ENCODE measurements around the gene WDR93. TPM values are rescaled to one million over a fixed set of nuclear protein-coding genes. Genes with fewer than 3 reads are reported as not detected.

The WDR93 gene
- total RNA-seq, 1 experiment from 2014 or later = not detected

GRCh38 chr15:89649013-89649625, 41.5 kb upstream of the WDR93 start:
- Histone ChIP-seq H4K20me1 (ENCODE audit: insufficient read depth, low read depth, low read length) (no peaks in the 10 kb centered on the region), H3K27ac (ENCODE audit: low read length) (no peak overlapping the region), H3K9me3 (ENCODE audit: low read length) (no peaks in the 10 kb centered on the region), H3K4me2 (ENCODE audit: low read depth, low read length, poor library complexity, severe bottlenecking) (no peak overlapping the region), H3K27me3 (ENCODE audit: low read length) (no peaks in the 10 kb centered on the region), H2AFZ (ENCODE audit: low read length) (no peak overlapping the region), H3K9ac (ENCODE audit: low read length) (no peak overlapping the region), H3K36me3 (ENCODE audit: insufficient read depth, low read length) (no peaks in the 10 kb centered on the region), H3K79me2 (ENCODE audit: low read length) (no peaks in the 10 kb centered on the region), H3K9me2 (replicated peaks; ENCODE audit: insufficient read depth, low read length) (no peaks in the 10 kb centered on the region), H3K4me1 (ENCODE audit: low read length) (no peaks in the 10 kb centered on the region), H3K4me3 (ENCODE audit: low read length) (no peak overlapping the region)
- no peak for DNase-seq

DNA sequence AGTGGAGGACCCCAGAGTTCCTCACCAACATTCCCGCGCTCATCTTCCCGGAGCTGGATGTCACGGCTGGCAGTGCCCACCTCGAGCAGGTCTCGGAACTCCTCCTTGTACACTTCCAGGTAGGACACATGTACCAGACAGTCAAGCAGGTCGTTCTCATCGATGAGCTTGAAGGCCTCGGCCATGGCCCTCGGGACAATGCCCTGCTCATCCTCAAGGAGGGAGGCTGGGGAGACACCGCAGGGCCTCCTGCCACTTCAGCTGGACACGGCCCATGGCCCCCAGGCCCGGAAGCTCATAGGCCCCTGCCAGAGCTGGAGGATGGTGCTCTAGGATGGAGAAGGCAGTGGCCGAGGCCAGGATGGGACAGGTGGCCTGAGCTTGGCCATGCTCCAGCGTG, 40.9 kb upstream of the WDR93 start:
- Histone ChIP-seq H3K4me2 (ENCODE audit: low read depth, low read length, poor library complexity, severe bottlenecking) (no peak overlapping the region), H4K20me1 (ENCODE audit: insufficient read depth, low read depth, low read length) (no peaks in the 10 kb centered on the region), H3K36me3 (ENCODE audit: insufficient read depth, low read length) (no peaks in the 10 kb centered on the region), H3K27me3 (ENCODE audit: low read length) (no peaks in the 10 kb centered on the region), H3K9ac (ENCODE audit: low read length) (no peak overlapping the region), H3K9me3 (ENCODE audit: low read length) (no peaks in the 10 kb centered on the region), H3K9me2 (replicated peaks; ENCODE audit: insufficient read depth, low read length) (no peaks in the 10 kb centered on the region), H2AFZ (ENCODE audit: low read length) (no peak overlapping the region), H3K4me3 (ENCODE audit: low read length) (no peak overlapping the region), H3K27ac (ENCODE audit: low read length) (no peak overlapping the region), H3K79me2 (ENCODE audit: low read length) (no peaks in the 10 kb centered on the region), H3K4me1 (ENCODE audit: low read length) (no peaks in the 10 kb centered on the region)
- no peak for DNase-seq

DNA sequence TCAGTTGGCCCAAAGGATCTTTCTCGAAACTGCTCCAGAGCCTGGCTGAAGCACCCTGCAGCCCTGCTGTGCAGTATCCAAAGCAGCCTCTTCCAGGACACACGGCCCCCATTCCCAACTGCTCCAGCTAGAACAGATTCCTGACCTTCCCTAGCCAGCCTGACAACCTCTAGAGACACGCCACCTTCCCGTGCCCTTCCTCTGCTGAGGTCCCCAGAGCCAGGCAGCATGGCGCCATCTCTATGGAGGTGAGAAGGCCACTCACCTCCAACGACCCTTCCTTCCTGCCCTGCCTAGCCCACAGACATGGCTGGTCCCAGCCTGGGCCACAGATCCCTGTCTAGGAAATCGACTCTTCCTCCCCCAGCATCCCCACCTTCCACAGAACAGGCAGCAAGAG, 38.5 kb upstream of the WDR93 start:
- H3K9me2 ChIP-seq (replicated peaks; ENCODE audit: insufficient read depth, low read length) = no peaks in the 10 kb centered on the region
- H3K79me2 ChIP-seq (ENCODE audit: low read length) = no peaks in the 10 kb centered on the region
- 0 out of 2 replicates have a peak, but pooled peaks cover 3% of the 10 kb centered on the region for H4K20me1 ChIP-seq (ENCODE audit: insufficient read depth, low read depth, low read length)
- no peaks in the 10 kb centered on the region for H3K36me3 ChIP-seq (ENCODE audit: insufficient read depth, low read length)
- no peak overlapping the region for H3K4me2 ChIP-seq (ENCODE audit: low read depth, low read length, poor library complexity, severe bottlenecking)
- no peaks in the 10 kb centered on the region for H3K27me3 ChIP-seq (ENCODE audit: low read length)
- no peak overlapping the region for H2AFZ ChIP-seq (ENCODE audit: low read length)
- no peaks in the 10 kb centered on the region for H3K4me1 ChIP-seq (ENCODE audit: low read length)
- H3K4me3 ChIP-seq (ENCODE audit: low read length) = no peak overlapping the region
- no peak overlapping the region for H3K9ac ChIP-seq (ENCODE audit: low read length)
- DNase-seq = no peak
- H3K9me3 ChIP-seq (ENCODE audit: low read length) = no peaks in the 10 kb centered on the region
- H3K27ac ChIP-seq (ENCODE audit: low read length) = no peak overlapping the region

- no peaks in the 10 kb centered on the region for H3K4me1 ChIP-seq (ENCODE audit: low read length)
- no peaks in the 10 kb centered on the region for H3K79me2 ChIP-seq (ENCODE audit: low read length)
- H3K9ac ChIP-seq (ENCODE audit: low read length) = no peak overlapping the region
- H4K20me1 ChIP-seq (ENCODE audit: insufficient read depth, low read depth, low read length) = 0 out of 2 replicates have a peak, but pooled peaks cover 3% of the 10 kb centered on the region
- H3K9me3 ChIP-seq (ENCODE audit: low read length) = no peaks in the 10 kb centered on the region
- H3K9me2 ChIP-seq (replicated peaks; ENCODE audit: insufficient read depth, low read length) = no peaks in the 10 kb centered on the region
- DNase-seq = no peak
- no peaks in the 10 kb centered on the region for H3K36me3 ChIP-seq (ENCODE audit: insufficient read depth, low read length)
- H2AFZ ChIP-seq (ENCODE audit: low read length) = no peak overlapping the region
- no peak overlapping the region for H3K4me2 ChIP-seq (ENCODE audit: low read depth, low read length, poor library complexity, severe bottlenecking)
- no peak overlapping the region for H3K27ac ChIP-seq (ENCODE audit: low read length)
- no peak overlapping the region for H3K4me3 ChIP-seq (ENCODE audit: low read length)
- H3K27me3 ChIP-seq (ENCODE audit: low read length) = no peaks in the 10 kb centered on the region
Observed at GRCh38 chr15:89652666-89653065, 37.9 kb upstream of the WDR93 start.

GRCh38 chr15:89653578-89653977, 37.0 kb upstream of the WDR93 start:
- H3K9ac ChIP-seq (ENCODE audit: low read length) = no peak overlapping the region
- H3K4me3 ChIP-seq (ENCODE audit: low read length) = no peak overlapping the region
- no peaks in the 10 kb centered on the region for H3K36me3 ChIP-seq (ENCODE audit: insufficient read depth, low read length)
- no peak overlapping the region for H2AFZ ChIP-seq (ENCODE audit: low read length)
- H3K4me1 ChIP-seq (ENCODE audit: low read length) = no peaks in the 10 kb centered on the region
- H3K79me2 ChIP-seq (ENCODE audit: low read length) = no peaks in the 10 kb centered on the region
- H3K9me3 ChIP-seq (ENCODE audit: low read length) = no peaks in the 10 kb centered on the region
- no peaks in the 10 kb centered on the region for H3K27me3 ChIP-seq (ENCODE audit: low read length)
- no peak overlapping the region for H3K4me2 ChIP-seq (ENCODE audit: low read depth, low read length, poor library complexity, severe bottlenecking)
- H4K20me1 ChIP-seq (ENCODE audit: insufficient read depth, low read depth, low read length) = 0 out of 2 replicates have a peak, but pooled peaks cover 3% of the 10 kb centered on the region
- H3K9me2 ChIP-seq (replicated peaks; ENCODE audit: insufficient read depth, low read length) = no peaks in the 10 kb centered on the region
- no peak for DNase-seq
- H3K27ac ChIP-seq (ENCODE audit: low read length) = no peak overlapping the region

- no peak overlapping the region for H3K4me3 ChIP-seq (ENCODE audit: low read length)
- no peaks in the 10 kb centered on the region for H3K9me3 ChIP-seq (ENCODE audit: low read length)
- no peak overlapping the region for H3K27ac ChIP-seq (ENCODE audit: low read length)
- H3K4me1 ChIP-seq (ENCODE audit: low read length) = no peaks in the 10 kb centered on the region
- H3K27me3 ChIP-seq (ENCODE audit: low read length) = no peaks in the 10 kb centered on the region
- H4K20me1 ChIP-seq (ENCODE audit: insufficient read depth, low read depth, low read length) = 0 out of 2 replicates have a peak, but pooled peaks cover 3% of the 10 kb centered on the region
- no peak overlapping the region for H3K4me2 ChIP-seq (ENCODE audit: low read depth, low read length, poor library complexity, severe bottlenecking)
- no peak overlapping the region for H3K9ac ChIP-seq (ENCODE audit: low read length)
- H3K36me3 ChIP-seq (ENCODE audit: insufficient read depth, low read length) = no peaks in the 10 kb centered on the region
- H3K9me2 ChIP-seq (replicated peaks; ENCODE audit: insufficient read depth, low read length) = no peaks in the 10 kb centered on the region
- no peak overlapping the region for H2AFZ ChIP-seq (ENCODE audit: low read length)
- no peaks in the 10 kb centered on the region for H3K79me2 ChIP-seq (ENCODE audit: low read length)
- DNase-seq = no peak
Observed at GRCh38 chr15:89654301-89654761, 36.3 kb upstream of the WDR93 start.

DNA sequence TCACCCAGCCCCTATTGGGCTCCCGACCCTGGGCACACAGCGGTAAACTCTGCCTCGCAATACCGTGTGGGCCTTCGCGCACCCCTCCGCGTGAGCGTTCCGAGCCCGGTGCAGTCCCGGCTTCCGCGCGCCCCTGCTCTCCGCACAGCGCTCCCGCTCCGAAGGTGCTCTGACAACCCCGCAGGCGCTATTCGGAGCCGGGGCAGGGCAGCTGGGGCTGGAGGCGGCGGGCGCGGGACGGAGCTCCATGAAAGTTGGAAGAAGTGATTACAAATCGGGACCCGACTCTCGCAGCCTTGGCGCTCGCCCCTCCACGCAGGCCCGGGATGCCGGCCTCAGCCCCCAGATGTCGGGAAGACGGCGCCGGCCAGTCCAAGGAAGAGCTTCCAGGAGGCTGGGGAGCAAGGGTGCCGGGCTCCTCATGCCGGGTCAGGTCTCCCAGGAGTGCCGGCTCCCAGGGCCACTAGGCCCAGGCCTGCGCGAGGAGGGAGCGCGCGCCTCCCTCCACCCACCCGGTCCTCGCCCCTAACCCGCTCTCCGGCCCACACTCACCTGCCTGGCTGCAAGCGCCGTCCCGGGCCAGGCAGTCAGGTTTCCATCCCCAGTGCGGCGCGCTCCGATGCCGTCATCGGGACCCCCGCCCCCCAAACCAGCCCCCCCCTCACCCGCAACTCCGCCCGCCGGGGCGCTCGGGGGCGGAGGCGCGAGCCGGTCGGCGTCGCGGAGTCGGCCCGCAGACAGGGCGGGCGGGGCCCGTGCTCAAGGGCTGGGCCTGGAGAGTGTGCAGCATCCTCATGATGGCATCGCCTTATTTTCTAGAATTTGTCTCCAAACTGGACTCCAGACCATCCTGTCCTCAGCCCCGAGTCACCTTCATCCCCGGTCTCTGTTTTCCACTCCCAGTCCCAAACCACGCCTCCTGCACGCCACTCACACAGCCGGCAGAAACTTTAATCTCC, 35.5 kb upstream of the WDR93 start, which contains the start of gene KIF7:
TSS of gene KIF7 (minus strand) at position 621 of the 959 bp plus-strand sequence. CDS start 2,537 bp downstream, outside the sequence.
- Histone ChIP-seq H3K4me2 (ENCODE audit: low read depth, low read length, poor library complexity, severe bottlenecking) (no peak within 1 kb of the TSS), H3K9me3 (ENCODE audit: low read length) (no peaks in the 10 kb centered on the region), H3K4me3 (ENCODE audit: low read length) (no peak within 1 kb of the TSS), H3K9ac (ENCODE audit: low read length) (no peak within 1 kb of the TSS), H3K9me2 (replicated peaks; ENCODE audit: insufficient read depth, low read length) (no peaks in the 10 kb centered on the region), H4K20me1 (ENCODE audit: insufficient read depth, low read depth, low read length) (0 out of 2 replicates have a peak, but pooled peaks cover 3% of the 10 kb centered on the region), H3K36me3 (ENCODE audit: insufficient read depth, low read length) (no peaks in the 10 kb centered on the region), H3K27me3 (ENCODE audit: low read length) (no peaks in the 10 kb centered on the region), H3K27ac (ENCODE audit: low read length) (no peak within 1 kb of the TSS), H2AFZ (ENCODE audit: low read length) (no peak within 1 kb of the TSS), H3K79me2 (ENCODE audit: low read length) (no peaks in the 10 kb centered on the region), H3K4me1 (ENCODE audit: low read length) (no peaks in the 10 kb centered on the region)
- DNase-seq = no peak

Measured in Karpas-422 (cell line).